Activated naive CD4-positive, alpha-beta T cell treated with anti-CD3 and anti-CD28 coated beads, Interleukin-2, amount 50 U/mL, for 24 hours (primary cell): ENCODE results near the gene ETS1.
"Not testable (repeated sequence)": the region's sequence is repeated elsewhere in the genome, so short reads cannot be mapped to it uniquely, and the experiment has no call there.

Source experiments
- H3K27ac Mint-ChIP-seq: one replicate; pipeline ENCODE4 v1.8.0; 2021; ENCODE audit warnings: mild to moderate bottlenecking, mixed read lengths
- H3K27me3 Mint-ChIP-seq: one replicate; pipeline ENCODE4 v1.8.0; 2021; ENCODE audit warnings: mixed read lengths
- H3K36me3 Mint-ChIP-seq: one replicate; pipeline ENCODE4 v1.8.0; 2021; ENCODE audit warnings: mixed read lengths
- H3K4me1 Mint-ChIP-seq: one replicate; pipeline ENCODE4 v1.8.0; 2021; ENCODE audit warnings: mixed read lengths
- H3K4me3 Mint-ChIP-seq: one replicate; pipeline ENCODE4 v1.8.0; 2021; ENCODE audit warnings: mild to moderate bottlenecking, mixed read lengths
- H3K9me3 Mint-ChIP-seq: one replicate; pipeline ENCODE4 v1.8.0; 2021; ENCODE audit warnings: mixed read lengths

ETS1 gene

GRCh38 chr11:128445921-128446320, 141.4 kb downstream of the ETS1 start:
- not testable (repeated sequence) for H3K9me3 Mint-ChIP-seq, H3K4me3 Mint-ChIP-seq, H3K27ac Mint-ChIP-seq, H3K36me3 Mint-ChIP-seq, H3K27me3 Mint-ChIP-seq
- peaks cover 58% of the 10 kb centered on the region for H3K4me1 Mint-ChIP-seq

GRCh38 chr11:128437136-128437535, 150.2 kb downstream of the ETS1 start:
- H3K36me3 Mint-ChIP-seq: peaks cover 6% of the 10 kb centered on the region
- no peaks in the 10 kb centered on the region for H3K27me3 Mint-ChIP-seq
- peaks cover 6% of the 10 kb centered on the region for H3K9me3 Mint-ChIP-seq
- H3K27ac Mint-ChIP-seq: no peak overlapping the region
- peaks cover 26% of the 10 kb centered on the region for H3K4me1 Mint-ChIP-seq
- H3K4me3 Mint-ChIP-seq: no peak overlapping the region

GRCh38 chr11:128434818-128435217, 152.5 kb downstream of the ETS1 start:
- H3K4me1 Mint-ChIP-seq: peaks cover 23% of the 10 kb centered on the region
- no peaks in the 10 kb centered on the region for H3K27me3 Mint-ChIP-seq
- H3K36me3 Mint-ChIP-seq: peaks cover 4% of the 10 kb centered on the region
- H3K4me3 Mint-ChIP-seq: no peak overlapping the region
- H3K9me3 Mint-ChIP-seq: peaks cover 5% of the 10 kb centered on the region
- no peak overlapping the region for H3K27ac Mint-ChIP-seq

GRCh38 chr11:128434411-128434810, 152.9 kb downstream of the ETS1 start:
- peak overlapping the region; percentile 24 for H3K27ac Mint-ChIP-seq
- H3K4me1 Mint-ChIP-seq: peaks cover 25% of the 10 kb centered on the region
- no peak overlapping the region for H3K4me3 Mint-ChIP-seq

GRCh38 chr11:128432926-128433325, 154.4 kb downstream of the ETS1 start:
- Mint-ChIP-seq H3K4me3 (no peak overlapping the region), H3K4me1 (peaks cover 37% of the 10 kb centered on the region), H3K9me3 (no peaks in the 10 kb centered on the region), H3K36me3 (no peaks in the 10 kb centered on the region), H3K27ac (no peak overlapping the region), H3K27me3 (no peaks in the 10 kb centered on the region)

More at GRCh38 chr11:128434411-128434810, 152.9 kb downstream of the ETS1 start:
- Mint-ChIP-seq H3K9me3 (peaks cover 1% of the 10 kb centered on the region), H3K27me3 (no peaks in the 10 kb centered on the region), H3K36me3 (peaks cover 4% of the 10 kb centered on the region)

GRCh38 chr11:128431931-128432330, 155.4 kb downstream of the ETS1 start:
- no peaks in the 10 kb centered on the region for H3K36me3 Mint-ChIP-seq

GRCh38 chr11:128428935-128429334, 158.4 kb downstream of the ETS1 start:
- peaks cover 27% of the 10 kb centered on the region for H3K4me1 Mint-ChIP-seq
- H3K27ac Mint-ChIP-seq: no peak overlapping the region
- no peaks in the 10 kb centered on the region for H3K9me3 Mint-ChIP-seq
- no peak overlapping the region for H3K4me3 Mint-ChIP-seq
- no peaks in the 10 kb centered on the region for H3K36me3 Mint-ChIP-seq
- no peaks in the 10 kb centered on the region for H3K27me3 Mint-ChIP-seq

More at GRCh38 chr11:128431931-128432330, 155.4 kb downstream of the ETS1 start:
- peaks cover 34% of the 10 kb centered on the region for H3K4me1 Mint-ChIP-seq
- H3K27ac Mint-ChIP-seq: no peak overlapping the region
- H3K27me3 Mint-ChIP-seq: no peaks in the 10 kb centered on the region
- H3K9me3 Mint-ChIP-seq: no peaks in the 10 kb centered on the region
- H3K4me3 Mint-ChIP-seq: no peak overlapping the region

GRCh38 chr11:128424851-128425285, 162.5 kb downstream of the ETS1 start:
- Mint-ChIP-seq H3K27ac (peak overlapping the region; percentile 46), H3K9me3 (no peaks in the 10 kb centered on the region), H3K4me3 (no peak overlapping the region), H3K4me1 (peaks cover 63% of the 10 kb centered on the region), H3K36me3 (no peaks in the 10 kb centered on the region), H3K27me3 (no peaks in the 10 kb centered on the region)

- H3K36me3 Mint-ChIP-seq: no peaks in the 10 kb centered on the region
- no peak overlapping the region for H3K4me3 Mint-ChIP-seq
- peaks cover 65% of the 10 kb centered on the region for H3K4me1 Mint-ChIP-seq
- no peaks in the 10 kb centered on the region for H3K9me3 Mint-ChIP-seq
- H3K27ac Mint-ChIP-seq: no peak overlapping the region
- no peaks in the 10 kb centered on the region for H3K27me3 Mint-ChIP-seq
Observed at GRCh38 chr11:128424271-128424711, 163.1 kb downstream of the ETS1 start.

GRCh38 chr11:128422576-128423370, 164.6 kb downstream of the ETS1 start:
- H3K9me3 Mint-ChIP-seq: no peaks in the 10 kb centered on the region
- H3K4me1 Mint-ChIP-seq: peaks cover 70% of the 10 kb centered on the region
- H3K4me3 Mint-ChIP-seq: peak overlapping the region; percentile 75
- peak overlapping the region; percentile 94 for H3K27ac Mint-ChIP-seq
- H3K36me3 Mint-ChIP-seq: no peaks in the 10 kb centered on the region
- no peaks in the 10 kb centered on the region for H3K27me3 Mint-ChIP-seq

- H3K36me3 Mint-ChIP-seq: no peaks in the 10 kb centered on the region
- no peak overlapping the region for H3K4me3 Mint-ChIP-seq
- no peaks in the 10 kb centered on the region for H3K9me3 Mint-ChIP-seq
- peaks cover 80% of the 10 kb centered on the region for H3K4me1 Mint-ChIP-seq
- H3K27ac Mint-ChIP-seq: peak overlapping the region; percentile 52
- H3K27me3 Mint-ChIP-seq: no peaks in the 10 kb centered on the region
Observed at GRCh38 chr11:128421577-128422330, 165.6 kb downstream of the ETS1 start.

GRCh38 chr11:128420951-128421350, 166.4 kb downstream of the ETS1 start:
- Mint-ChIP-seq H3K4me1 (peaks cover 80% of the 10 kb centered on the region), H3K4me3 (no peak overlapping the region), H3K27ac (peak overlapping the region; percentile 47)

GRCh38 chr11:128420265-128420664, 167.1 kb downstream of the ETS1 start:
- H3K9me3 Mint-ChIP-seq: no peaks in the 10 kb centered on the region
- no peak overlapping the region for H3K4me3 Mint-ChIP-seq
- no peaks in the 10 kb centered on the region for H3K36me3 Mint-ChIP-seq
- H3K27me3 Mint-ChIP-seq: no peaks in the 10 kb centered on the region
- H3K4me1 Mint-ChIP-seq: peaks cover 87% of the 10 kb centered on the region
- no peak overlapping the region for H3K27ac Mint-ChIP-seq

More at GRCh38 chr11:128420951-128421350, 166.4 kb downstream of the ETS1 start:
- Mint-ChIP-seq H3K36me3 (no peaks in the 10 kb centered on the region), H3K9me3 (no peaks in the 10 kb centered on the region), H3K27me3 (no peaks in the 10 kb centered on the region)

- H3K36me3 Mint-ChIP-seq: no peaks in the 10 kb centered on the region
- H3K4me3 Mint-ChIP-seq: no peak overlapping the region
- peaks cover 87% of the 10 kb centered on the region for H3K4me1 Mint-ChIP-seq
- H3K27me3 Mint-ChIP-seq: no peaks in the 10 kb centered on the region
- peak overlapping the region; percentile 63 for H3K27ac Mint-ChIP-seq
- H3K9me3 Mint-ChIP-seq: no peaks in the 10 kb centered on the region
Observed at GRCh38 chr11:128419012-128419767, 168.2 kb downstream of the ETS1 start.

GRCh38 chr11:128417607-128418324, 169.6 kb downstream of the ETS1 start:
- peaks cover 81% of the 10 kb centered on the region for H3K4me1 Mint-ChIP-seq
- no peaks in the 10 kb centered on the region for H3K36me3 Mint-ChIP-seq
- H3K4me3 Mint-ChIP-seq: no peak overlapping the region
- no peaks in the 10 kb centered on the region for H3K9me3 Mint-ChIP-seq
- peak overlapping the region; percentile 30 for H3K27ac Mint-ChIP-seq
- H3K27me3 Mint-ChIP-seq: no peaks in the 10 kb centered on the region
